Activated B cell treated with CpG ODN at 0.5 μM for 24 hours (primary cell): Measurements from ENCODE around the gene SFXN3. TPM values are rescaled to one million over a fixed set of nuclear protein-coding genes. Genes with fewer than 3 reads are reported as not detected.

ENCODE experiments used
- ATAC-seq: fragments of 200-7000 bp; cut with Tn5 transposase; one replicate; pipeline ENCODE4 v1.10.0; 2021; ENCODE audit warnings: low read depth, mild to moderate bottlenecking, moderate library complexity
- CTCF ChIA-PET: fragments of 350-600 bp; sonication (Branson Sonifier 250); formaldehyde crosslinking; loops from one replicate; lab custom pipeline; 2021; ENCODE audit warnings: antibody characterized with exemption; lab: Charles Lee
- POLR2A ChIA-PET: fragments of 350-600 bp; sonication (Branson Sonifier 250); formaldehyde crosslinking; loops from one replicate; lab custom pipeline; 2021; ENCODE audit warnings: antibody characterized with exemption; lab: Charles Lee
- DNase-seq: peaks from one replicate; pipeline ENCODE4 v3.0.0; 2022
- H3K27ac Mint-ChIP-seq: one replicate; pipeline ENCODE4 v1.8.0; 2020; ENCODE audit warnings: mixed read lengths
- H3K27me3 Mint-ChIP-seq: one replicate; pipeline ENCODE4 v1.8.0; 2021; ENCODE audit warnings: mixed read lengths
- H3K36me3 Mint-ChIP-seq: one replicate; pipeline ENCODE4 v1.8.0; 2021; ENCODE audit warnings: low read depth, mixed read lengths
- H3K4me1 Mint-ChIP-seq: one replicate; pipeline ENCODE4 v1.8.0; 2021; ENCODE audit warnings: mixed read lengths
- H3K4me3 Mint-ChIP-seq: one replicate; pipeline ENCODE4 v1.8.0; 2020; ENCODE audit warnings: mild to moderate bottlenecking, mixed read lengths
- H3K9me3 Mint-ChIP-seq: one replicate; pipeline ENCODE4 v1.8.0; 2020; ENCODE audit warnings: mixed read lengths
- CTCF ChIP-seq: fragments of 200-600 bp; IDR thresholded peaks from one replicate; pipeline ENCODE4 v1.8.0; 2022; ENCODE audit warnings: antibody characterized with exemption, mild to moderate bottlenecking
- intact Hi-C: fragments of 100-400 bp; cut with micrococcal nuclease; formaldehyde crosslinking; loops from one replicate; pipeline ENCODE4 v1.15.1; 2024
- total RNA-seq: library from RNA; stranded (reverse); gene quantifications from 2 replicates; pipeline ENCODE4 v1.2.3, GENCODE V29; 2022

SFXN3 gene
- total RNA-seq, 1 donor from 2014 or later = 9.8 TPM

- DNase-seq (no peak), ATAC-seq (no peak)
- intact Hi-C loops = loop anchor here (1.0 to 5.0 kb wide), 6 partner anchors 14 to 1643 kb away; partner anchors contain the start of genes HIF1AN, PDZD7, SFXN3 and TRIM8
- CTCF ChIA-PET = interaction anchor here (0.7 kb wide), 1 partner anchor 15 kb away, joined by 4 read pairs; no protein-coding TSS in a partner anchor
- peaks cover 30% of the 10 kb centered on the region for H3K4me1 Mint-ChIP-seq
- TF ChIP-seq CTCF = no peak
- H3K36me3 Mint-ChIP-seq = peaks cover 14% of the 10 kb centered on the region
- H3K27ac Mint-ChIP-seq = peak within 1 kb of the TSS; percentile 88
- no peaks in the 10 kb centered on the region for H3K9me3 Mint-ChIP-seq
- no peaks in the 10 kb centered on the region for H3K27me3 Mint-ChIP-seq
- POLR2A ChIA-PET = interaction anchor here (1.3 to 4.5 kb wide), 2 partner anchors 13 to 31 kb away, joined by 7 to 54 read pairs; partner anchors contain the start of genes MRPL43, PDZD7, SFXN3 and TWNK
- H3K4me3 Mint-ChIP-seq = peak within 1 kb of the TSS; percentile 87
Observed at GRCh38 chr10:100999742-101000126, 31.3 kb upstream of the SFXN3 start, which contains the start of gene LZTS2. Gene LZTS2, plus strand, starts transcription at chr10:100999808. Its CDS starts 2,731 bp downstream, at chr10:101002539.

GRCh38 chr10:101000127-101000914 is 30.7 kb upstream of the SFXN3 start:
- DNase-seq = no peak
- H3K27ac Mint-ChIP-seq = no peak overlapping the region
- CTCF ChIA-PET = interaction anchor here (3.3 kb wide), 1 partner anchor 14 kb away, joined by 11 read pairs; no protein-coding TSS in a partner anchor

GRCh38 chr10:101000915-101001658 is 29.9 kb upstream of the SFXN3 start:
- Mint-ChIP-seq H3K27ac (peak overlapping the region; percentile 2), H3K36me3 (peaks cover 21% of the 10 kb centered on the region), H3K27me3 (no peaks in the 10 kb centered on the region), H3K9me3 (no peaks in the 10 kb centered on the region), H3K4me1 (peaks cover 29% of the 10 kb centered on the region), H3K4me3 (peak overlapping the region; percentile 63)
- DNase-seq = no peak
- CTCF ChIA-PET = interaction anchor here (3.3 kb wide), 1 partner anchor 13 kb away, joined by 11 read pairs; no protein-coding TSS in a partner anchor
- no peak for TF ChIP-seq CTCF
- intact Hi-C loops = no loop called here
- ATAC-seq = no peak
- POLR2A ChIA-PET = no interaction called here

More at GRCh38 chr10:101000127-101000914, 30.7 kb upstream of the SFXN3 start:
- H3K27me3 Mint-ChIP-seq = no peaks in the 10 kb centered on the region
- POLR2A ChIA-PET = interaction anchor here (1.3 to 4.5 kb wide), 2 partner anchors 13 to 31 kb away, joined by 7 to 54 read pairs; partner anchors contain the start of genes MRPL43, PDZD7, SFXN3 and TWNK
- intact Hi-C loops = no loop called here
- TF ChIP-seq CTCF = no peak
- ATAC-seq = no peak
- H3K9me3 Mint-ChIP-seq = no peaks in the 10 kb centered on the region
- H3K4me1 Mint-ChIP-seq = peaks cover 30% of the 10 kb centered on the region
- H3K4me3 Mint-ChIP-seq = peak overlapping the region; percentile 63
- peaks cover 14% of the 10 kb centered on the region for H3K36me3 Mint-ChIP-seq

GRCh38 chr10:101001659-101002035 is 29.4 kb upstream of the SFXN3 start:
- H3K4me1 Mint-ChIP-seq = peaks cover 24% of the 10 kb centered on the region
- no peak for TF ChIP-seq CTCF
- ChIA-PET CTCF (interaction anchor here (3.3 kb wide), 1 partner anchor 13 kb away, joined by 11 read pairs; no protein-coding TSS in a partner anchor), POLR2A (no interaction called here)
- no peaks in the 10 kb centered on the region for H3K27me3 Mint-ChIP-seq
- DNase-seq (no peak), ATAC-seq (no peak)
- H3K9me3 Mint-ChIP-seq = no peaks in the 10 kb centered on the region
- intact Hi-C loops = no loop called here
- H3K36me3 Mint-ChIP-seq = peaks cover 24% of the 10 kb centered on the region
- no peak overlapping the region for H3K4me3 Mint-ChIP-seq
- no peak overlapping the region for H3K27ac Mint-ChIP-seq
